Suppressor macrophage treated with lipopolysaccharide for 4 hours (primary cell): ENCODE measurements around the gene ABCB4.

Experiments
- DNase-seq: peaks from one replicate; pipeline ENCODE4 v3.0.0-alpha.2; 2020

Gene ABCB4

GRCh38 chr7:87475359-87476178 is at the start of gene ABCB4:
Gene ABCB4, minus strand, starts transcription at chr7:87475680. Its CDS starts 215 bp downstream, at chr7:87475465.
- DNase-seq = peak; percentile 14

- DNase-seq = no peak
These were observed 43.3 kb upstream of the ABCB4 start for GRCh38 chr7:87518735-87519134.

- no peak for DNase-seq
These were observed 42.4 kb upstream of the ABCB4 start for GRCh38 chr7:87517891-87518290.

- no peak for DNase-seq
These were observed 41.8 kb upstream of the ABCB4 start for GRCh38 chr7:87517136-87517815.

GRCh38 chr7:87513735-87514335 is 38.4 kb upstream of the ABCB4 start:
- no peak for DNase-seq

- DNase-seq = no peak
These were observed 37.4 kb upstream of the ABCB4 start for GRCh38 chr7:87512906-87513305.

- no peak for DNase-seq
These were observed 36.0 kb upstream of the ABCB4 start for GRCh38 chr7:87511510-87511909.

- DNase-seq = no peak
These were observed 35.0 kb upstream of the ABCB4 start for GRCh38 chr7:87510411-87510875.

- no peak for DNase-seq
These were observed 32.0 kb upstream of the ABCB4 start for GRCh38 chr7:87507446-87507845.

- peak; percentile 9 for DNase-seq
These were observed 31.0 kb upstream of the ABCB4 start for GRCh38 chr7:87506246-87507180.

GRCh38 chr7:87505557-87506245 is 30.2 kb upstream of the ABCB4 start:
- no peak for DNase-seq

- DNase-seq = no peak
These were observed 29.6 kb upstream of the ABCB4 start for GRCh38 chr7:87505122-87505521.

GRCh38 chr7:87499494-87499893 is 24.0 kb upstream of the ABCB4 start:
- no peak for DNase-seq

GRCh38 chr7:87498893-87499292 is 23.4 kb upstream of the ABCB4 start:
- DNase-seq = no peak

- DNase-seq = no peak
These were observed 22.0 kb upstream of the ABCB4 start for GRCh38 chr7:87497482-87497881.

- DNase-seq = no peak
These were observed 19.9 kb upstream of the ABCB4 start for GRCh38 chr7:87495366-87495765.

- DNase-seq = no peak
These were observed 19.0 kb upstream of the ABCB4 start for GRCh38 chr7:87494454-87494853.

GRCh38 chr7:87483131-87483530 is 7.7 kb upstream of the ABCB4 start:
- no peak for DNase-seq

- no peak for DNase-seq
These were observed 6.6 kb upstream of the ABCB4 start for GRCh38 chr7:87482115-87482514.

- no peak for DNase-seq
These were observed 4.9 kb upstream of the ABCB4 start for GRCh38 chr7:87480386-87480785.

- no peak for DNase-seq
These were observed 4.5 kb upstream of the ABCB4 start for GRCh38 chr7:87479951-87480350.

GRCh38 chr7:87476179-87476557 is 688 bp upstream of the ABCB4 start:
- DNase-seq = no peak
